Liver (tissue), 3 donors: ENCODE measurements around the gene BAZ2B.

Experiments used
- ATF3 ChIP-seq: IDR thresholded peaks from 2 replicates; pipeline ENCODE4 v1.6.1; 2016; ENCODE audit warnings: antibody characterized with exemption
- CTCF ChIP-seq: fragments of 150-350 bp; IDR thresholded peaks from 2 replicates; pipeline ENCODE4 v1.5.1; 2017; ENCODE audit warnings: improper control_type of control experiment, low read depth, low read length; ENCODE audit not compliant: missing input control
- FOXA2 ChIP-seq: IDR thresholded peaks from 2 replicates; pipeline ENCODE4 v1.6.1; 2016; ENCODE audit warnings: antibody characterized with exemption
- GABPA ChIP-seq, 2 donors: IDR thresholded peaks in 1 of 2; conservative IDR thresholded peaks in 1 of 2; 2 replicates each; pipeline ENCODE4 v1.6.1; 2016; ENCODE audit warnings: antibody characterized with exemption in 2 of 2, mild to moderate bottlenecking in 1 of 2, moderate library complexity in 1 of 2
- JUND ChIP-seq, 2 donors: IDR thresholded peaks; 2 replicates each; pipeline ENCODE4 v1.6.1; 2016; ENCODE audit warnings: antibody characterized with exemption in 2 of 2
- MAX ChIP-seq: IDR thresholded peaks from 2 replicates; pipeline ENCODE4 v1.6.1; 2016; ENCODE audit warnings: antibody characterized with exemption
- RXRA ChIP-seq, 2 donors: IDR thresholded peaks; 2 replicates each; pipeline ENCODE4 v1.6.1; 2017 to 2018; ENCODE audit warnings: antibody characterized with exemption in 2 of 2, mild to moderate bottlenecking in 1 of 2
- SP1 ChIP-seq: IDR thresholded peaks from 2 replicates; pipeline ENCODE4 v1.6.1; 2018; ENCODE audit warnings: antibody characterized with exemption, mild to moderate bottlenecking
- TAF1 ChIP-seq: conservative IDR thresholded peaks from 2 replicates; pipeline ENCODE4 v1.6.1; 2016; ENCODE audit warnings: antibody characterized with exemption, mild to moderate bottlenecking
- YY1 ChIP-seq: IDR thresholded peaks from 2 replicates; pipeline ENCODE4 v1.6.1; 2016; ENCODE audit warnings: antibody characterized with exemption, mild to moderate bottlenecking
- donor health status: healthy.
- donor health status: healthy.

GRCh38 chr2:159270744-159271379, 345.5 kb downstream of the BAZ2B start:
- no peak for TF ChIP-seq SP1
- no peak for TF ChIP-seq CTCF
- no peak for TF ChIP-seq ATF3
- no peak for TF ChIP-seq FOXA2
- no peak for TF ChIP-seq MAX
- no peak for TF ChIP-seq JUND (IDR thresholded peaks at IDR 0.05)
- no peak for TF ChIP-seq GABPA (IDR thresholded peaks at IDR 0.05 in 1 of 2, conservative IDR thresholded peaks at IDR 0.05 in 1 of 2)
- TF ChIP-seq YY1, result no peak
- TF ChIP-seq TAF1, result no peak
- no peak for TF ChIP-seq RXRA (IDR thresholded peaks at IDR 0.05)
